Fibroblast of mammary gland (primary cell): ENCODE measurements around the gene DTNB.
"Not testable (repeated sequence)": the region's sequence is repeated elsewhere in the genome, so short reads cannot be mapped to it uniquely, and the experiment has no call there.

Experiments
- DNase-seq: peaks from one replicate; pipeline ENCODE4 v3.0.0-alpha.2; 2010; ENCODE audit warnings: low read depth
- H3K4me3 ChIP-seq: 2 replicates; pipeline ENCODE4 v1.5.1; 2011; ENCODE audit warnings: low read depth, mild to moderate bottlenecking, low read length, moderate library complexity; ENCODE audit not compliant: control insufficient read depth
- TF ChIP-seq, protein P1 (sequence below): conservative IDR thresholded peaks from 2 replicates; pipeline ENCODE4 v1.5.1; 2011; ENCODE audit warnings: low read depth, low read length, inconsistent platforms; ENCODE audit not compliant: control insufficient read depth, insufficient read depth

The DTNB gene

DNA sequence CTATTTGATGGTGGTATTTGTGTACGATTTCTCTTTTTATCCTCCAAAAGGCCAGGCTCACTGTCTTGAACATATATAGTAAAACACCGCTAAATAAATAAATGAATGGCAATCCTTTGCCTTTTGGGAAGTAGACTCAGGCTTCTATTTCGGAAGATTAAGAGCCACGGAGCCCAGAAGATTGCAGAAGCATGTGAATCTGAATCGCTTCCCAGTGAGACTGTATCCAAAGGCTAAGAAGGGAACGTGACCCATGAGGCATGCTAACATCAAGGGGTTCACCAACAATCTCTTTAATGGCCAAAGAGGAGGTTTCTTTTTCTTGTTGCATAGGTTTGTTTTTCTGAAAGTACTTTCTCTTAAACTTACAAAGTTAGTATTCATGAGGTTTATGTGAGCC is 261.6 kb downstream of the DTNB start:
- no peak overlapping the region for H3K4me3 ChIP-seq
- TF ChIP-seq, protein P1, sequence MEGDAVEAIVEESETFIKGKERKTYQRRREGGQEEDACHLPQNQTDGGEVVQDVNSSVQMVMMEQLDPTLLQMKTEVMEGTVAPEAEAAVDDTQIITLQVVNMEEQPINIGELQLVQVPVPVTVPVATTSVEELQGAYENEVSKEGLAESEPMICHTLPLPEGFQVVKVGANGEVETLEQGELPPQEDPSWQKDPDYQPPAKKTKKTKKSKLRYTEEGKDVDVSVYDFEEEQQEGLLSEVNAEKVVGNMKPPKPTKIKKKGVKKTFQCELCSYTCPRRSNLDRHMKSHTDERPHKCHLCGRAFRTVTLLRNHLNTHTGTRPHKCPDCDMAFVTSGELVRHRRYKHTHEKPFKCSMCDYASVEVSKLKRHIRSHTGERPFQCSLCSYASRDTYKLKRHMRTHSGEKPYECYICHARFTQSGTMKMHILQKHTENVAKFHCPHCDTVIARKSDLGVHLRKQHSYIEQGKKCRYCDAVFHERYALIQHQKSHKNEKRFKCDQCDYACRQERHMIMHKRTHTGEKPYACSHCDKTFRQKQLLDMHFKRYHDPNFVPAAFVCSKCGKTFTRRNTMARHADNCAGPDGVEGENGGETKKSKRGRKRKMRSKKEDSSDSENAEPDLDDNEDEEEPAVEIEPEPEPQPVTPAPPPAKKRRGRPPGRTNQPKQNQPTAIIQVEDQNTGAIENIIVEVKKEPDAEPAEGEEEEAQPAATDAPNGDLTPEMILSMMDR = no peak
- DNase-seq = no peak

DNA sequence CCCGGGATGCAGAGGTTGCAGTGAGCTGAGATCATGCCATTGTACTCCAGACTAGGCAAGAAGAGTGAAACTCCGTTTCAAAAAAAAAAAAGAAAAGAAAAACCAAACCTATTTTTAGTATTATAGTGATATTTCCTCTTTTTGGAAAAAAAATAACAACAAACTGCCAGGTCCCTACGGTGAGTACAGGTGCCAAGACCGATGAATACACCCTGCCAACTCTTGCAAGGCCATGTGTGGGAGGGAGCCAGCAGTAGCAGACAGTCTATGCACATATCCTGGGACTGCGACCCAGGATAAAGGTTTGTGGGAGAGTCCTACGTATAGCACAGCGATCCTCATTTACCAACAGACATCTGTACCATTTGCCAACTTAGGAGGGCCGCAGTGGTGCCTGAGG is 262.1 kb downstream of the DTNB start:
- TF ChIP-seq, protein P1 = no peak
- no peak for DNase-seq
- no peak overlapping the region for H3K4me3 ChIP-seq

DNA sequence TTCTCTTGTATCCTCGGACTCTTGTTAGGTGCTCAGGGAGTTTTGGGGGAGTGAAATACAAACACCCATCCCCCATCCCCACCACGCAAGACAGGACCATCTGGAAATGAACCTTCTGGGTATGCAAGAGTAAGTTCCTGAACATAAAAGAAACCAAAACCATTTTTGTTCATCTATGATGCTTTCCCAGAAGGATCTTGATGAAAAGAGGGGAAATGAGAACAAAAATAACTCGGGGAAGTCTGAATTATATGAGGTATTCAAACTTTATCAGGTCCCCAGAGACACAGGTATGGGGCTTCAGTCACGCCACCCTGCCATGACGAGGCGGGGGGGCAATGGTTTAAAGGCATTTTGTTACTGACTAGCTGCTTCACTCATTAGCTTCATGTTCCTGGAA is 263.0 kb downstream of the DTNB start:
- no peak overlapping the region for H3K4me3 ChIP-seq
- TF ChIP-seq, protein P1 = no peak
- no peak for DNase-seq

DNA sequence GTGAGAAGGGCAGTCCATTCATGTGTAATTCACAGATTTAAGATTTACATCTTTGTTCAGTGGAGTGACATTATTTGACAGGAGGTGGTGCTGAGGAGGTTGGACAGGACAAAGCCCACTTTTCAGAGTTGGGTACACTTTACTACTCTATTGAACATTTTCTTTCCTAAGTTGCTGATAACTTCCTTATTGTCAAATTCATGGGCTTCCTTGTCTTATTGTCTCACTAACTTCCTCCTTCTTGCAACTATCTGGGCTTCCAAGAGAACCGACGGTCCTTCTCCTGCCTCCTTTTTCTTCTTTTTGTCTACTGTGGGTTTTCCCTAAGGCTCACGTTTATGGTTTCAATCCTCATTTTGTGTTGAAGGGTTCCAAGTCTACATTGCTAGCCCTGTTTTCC is 263.9 kb downstream of the DTNB start:
- DNase-seq = no peak
- TF ChIP-seq, protein P1 = no peak
- no peak overlapping the region for H3K4me3 ChIP-seq

DNA sequence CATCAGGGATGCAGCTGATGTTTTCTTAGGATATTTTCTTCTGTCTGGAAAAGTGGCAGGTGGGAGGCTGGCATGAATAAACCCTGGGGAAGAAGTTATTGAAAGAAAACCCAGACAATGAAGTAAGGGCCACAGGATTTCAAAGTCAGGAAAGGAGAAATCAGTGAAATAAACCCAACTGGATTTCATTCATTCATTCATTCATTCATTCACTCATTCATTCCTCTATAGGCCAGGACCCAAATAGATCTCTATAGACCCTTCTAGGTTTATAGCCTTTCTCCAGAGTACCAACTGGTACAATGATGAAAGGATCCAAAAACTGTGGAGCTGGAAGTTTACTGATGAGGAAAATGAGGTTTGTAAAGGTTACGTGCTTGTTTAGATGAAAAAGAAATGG is 264.3 kb downstream of the DTNB start:
- no peak for DNase-seq
- H3K4me3 ChIP-seq = no peak overlapping the region
- TF ChIP-seq, protein P1 = no peak

DNA sequence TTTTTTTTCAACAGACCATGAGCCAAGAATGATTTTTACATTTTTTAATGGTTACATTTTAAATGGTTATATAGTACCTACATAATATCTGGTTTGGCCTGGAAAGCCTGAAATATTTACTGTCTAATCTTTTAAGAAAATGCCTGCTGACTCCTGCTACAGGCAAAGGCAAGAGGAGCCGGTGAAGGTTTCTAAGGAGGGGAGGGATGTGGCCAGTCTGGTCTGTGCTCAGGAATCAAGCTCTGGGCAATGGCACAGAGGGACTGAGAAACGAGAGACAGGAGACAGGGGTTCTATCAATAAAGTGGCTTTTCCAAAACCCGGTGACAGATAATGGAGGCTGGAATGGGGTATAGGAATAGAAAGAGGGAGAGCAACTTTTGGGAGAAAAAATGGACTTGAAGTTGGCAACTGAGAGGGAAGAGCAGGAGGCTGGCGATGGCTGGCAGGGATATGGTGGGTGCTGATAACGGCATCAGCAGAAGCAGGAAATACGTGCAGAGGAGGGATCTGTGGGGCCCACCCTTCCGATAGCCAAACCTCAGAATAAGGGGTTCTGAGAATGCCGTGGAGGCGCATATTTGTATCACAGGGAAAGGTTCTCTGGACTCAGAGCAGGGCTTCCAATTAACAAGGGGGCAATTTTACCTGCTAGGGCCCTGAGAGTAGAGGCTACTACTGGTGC is 267.6 kb downstream of the DTNB start:
- H3K4me3 ChIP-seq = no peak overlapping the region
- DNase-seq = no peak
- TF ChIP-seq, protein P1 = no peak

DNA sequence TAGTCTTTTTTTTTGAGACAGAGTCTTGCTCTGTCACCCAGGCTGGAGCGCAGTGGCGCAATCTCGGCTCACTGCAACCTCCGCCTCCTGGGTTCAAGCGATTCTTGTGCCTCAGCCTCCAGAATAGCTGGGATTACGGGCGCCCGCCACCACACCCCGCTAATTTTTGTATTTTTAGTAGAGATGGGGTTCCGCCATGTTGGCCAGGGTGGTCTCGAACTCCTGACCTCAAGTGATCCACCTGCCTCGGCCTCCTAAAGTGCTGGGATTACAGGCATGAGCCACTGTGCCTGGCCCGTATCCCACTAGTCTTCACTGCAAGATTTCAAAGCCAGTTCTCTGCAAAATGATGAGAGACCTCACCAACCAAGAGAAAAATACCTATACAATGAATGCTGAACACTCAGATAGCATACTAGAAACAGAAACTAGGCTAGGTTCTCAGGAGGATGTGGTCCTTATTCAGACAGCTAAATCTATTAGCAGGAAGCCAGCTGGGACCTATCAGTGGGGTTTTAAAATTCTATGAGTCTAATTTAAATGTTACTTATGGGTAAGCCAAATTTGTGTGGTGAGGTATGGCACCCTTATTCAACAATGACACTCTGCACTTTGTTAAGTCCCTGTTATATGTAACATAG is 270.1 kb downstream of the DTNB start:
- H3K4me3 ChIP-seq, DNase-seq: not testable (repeated sequence)
